ENCODE data around the gene IZUMO1.

Gene IZUMO1

GRCh38 chr19:48746738-48747575 is at the start of gene IZUMO1:
IZUMO1 (minus strand) TSS chr19:48746909; CDS start chr19:48745859, 1,050 bp downstream.
- TF ChIP-seq PPARA (CRISPR knock-in tag; IDR thresholded peaks at IDR 0.05; ENCODE audit: borderline replicate concordance), result no peak
- TF ChIP-seq OSR1 (CRISPR knock-in tag; IDR thresholded peaks at IDR 0.05), result no peak
- TF ChIP-seq ZNF70 (CRISPR knock-in tag; IDR thresholded peaks at IDR 0.05), result no peak
- no peak for TF ChIP-seq ZC3H10 (CRISPR knock-in tag; IDR thresholded peaks at IDR 0.05)
- TF ChIP-seq, protein P1, sequence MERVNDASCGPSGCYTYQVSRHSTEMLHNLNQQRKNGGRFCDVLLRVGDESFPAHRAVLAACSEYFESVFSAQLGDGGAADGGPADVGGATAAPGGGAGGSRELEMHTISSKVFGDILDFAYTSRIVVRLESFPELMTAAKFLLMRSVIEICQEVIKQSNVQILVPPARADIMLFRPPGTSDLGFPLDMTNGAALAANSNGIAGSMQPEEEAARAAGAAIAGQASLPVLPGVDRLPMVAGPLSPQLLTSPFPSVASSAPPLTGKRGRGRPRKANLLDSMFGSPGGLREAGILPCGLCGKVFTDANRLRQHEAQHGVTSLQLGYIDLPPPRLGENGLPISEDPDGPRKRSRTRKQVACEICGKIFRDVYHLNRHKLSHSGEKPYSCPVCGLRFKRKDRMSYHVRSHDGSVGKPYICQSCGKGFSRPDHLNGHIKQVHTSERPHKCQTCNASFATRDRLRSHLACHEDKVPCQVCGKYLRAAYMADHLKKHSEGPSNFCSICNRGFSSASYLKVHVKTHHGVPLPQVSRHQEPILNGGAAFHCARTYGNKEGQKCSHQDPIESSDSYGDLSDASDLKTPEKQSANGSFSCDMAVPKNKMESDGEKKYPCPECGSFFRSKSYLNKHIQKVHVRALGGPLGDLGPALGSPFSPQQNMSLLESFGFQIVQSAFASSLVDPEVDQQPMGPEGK (CRISPR knock-in tag; IDR thresholded peaks at IDR 0.05; ENCODE audit: borderline replicate concordance), result peak; percentile 90; the same call in 1 of the 2 replicates
- ATAC-seq, result peak; percentile 97

GRCh38 chr19:48795685-48796070 is 49.0 kb upstream of the IZUMO1 start:
- 0 out of 3 replicates have a peak, but pooled peaks have one; percentile 2 for ATAC-seq
- TF ChIP-seq ZFP30 (CRISPR knock-in tag; IDR thresholded peaks at IDR 0.05), result no peak
- no peak for TF ChIP-seq TSHZ2 (CRISPR knock-in tag; IDR thresholded peaks at IDR 0.05)
- TF ChIP-seq PPARA (CRISPR knock-in tag; IDR thresholded peaks at IDR 0.05; ENCODE audit: borderline replicate concordance), result no peak
- no peak for TF ChIP-seq ISL1 (CRISPR knock-in tag; IDR thresholded peaks at IDR 0.05)
- TF ChIP-seq ZNF70 (CRISPR knock-in tag; IDR thresholded peaks at IDR 0.05), result no peak
- TF ChIP-seq GLIS3 (CRISPR knock-in tag; IDR thresholded peaks at IDR 0.05), result no peak
- TF ChIP-seq ZFP3 (CRISPR knock-in tag; IDR thresholded peaks at IDR 0.05), result no peak
- TF ChIP-seq, protein P2, sequence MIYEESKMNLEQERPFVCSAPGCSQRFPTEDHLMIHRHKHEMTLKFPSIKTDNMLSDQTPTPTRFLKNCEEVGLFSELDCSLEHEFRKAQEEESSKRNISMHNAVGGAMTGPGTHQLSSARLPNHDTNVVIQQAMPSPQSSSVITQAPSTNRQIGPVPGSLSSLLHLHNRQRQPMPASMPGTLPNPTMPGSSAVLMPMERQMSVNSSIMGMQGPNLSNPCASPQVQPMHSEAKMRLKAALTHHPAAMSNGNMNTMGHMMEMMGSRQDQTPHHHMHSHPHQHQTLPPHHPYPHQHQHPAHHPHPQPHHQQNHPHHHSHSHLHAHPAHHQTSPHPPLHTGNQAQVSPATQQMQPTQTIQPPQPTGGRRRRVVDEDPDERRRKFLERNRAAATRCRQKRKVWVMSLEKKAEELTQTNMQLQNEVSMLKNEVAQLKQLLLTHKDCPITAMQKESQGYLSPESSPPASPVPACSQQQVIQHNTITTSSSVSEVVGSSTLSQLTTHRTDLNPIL (CRISPR knock-in tag; IDR thresholded peaks at IDR 0.05; ENCODE audit: low read depth), result no peak
- no peak for TF ChIP-seq RARB (CRISPR knock-in tag; IDR thresholded peaks at IDR 0.05)
- TF ChIP-seq POU6F1 (CRISPR knock-in tag; IDR thresholded peaks at IDR 0.05; ENCODE audit: borderline replicate concordance, low read depth), result no peak
- no peak for TF ChIP-seq ZNF8 (CRISPR knock-in tag; IDR thresholded peaks at IDR 0.05)
- TF ChIP-seq ZC3H10 (CRISPR knock-in tag; IDR thresholded peaks at IDR 0.05), result no peak
- no peak for TF ChIP-seq BACH2 (CRISPR knock-in tag; IDR thresholded peaks at IDR 0.05; ENCODE audit: borderline replicate concordance)
- TF ChIP-seq CSDC2 (CRISPR knock-in tag; IDR thresholded peaks at IDR 0.05), result no peak

DNA sequence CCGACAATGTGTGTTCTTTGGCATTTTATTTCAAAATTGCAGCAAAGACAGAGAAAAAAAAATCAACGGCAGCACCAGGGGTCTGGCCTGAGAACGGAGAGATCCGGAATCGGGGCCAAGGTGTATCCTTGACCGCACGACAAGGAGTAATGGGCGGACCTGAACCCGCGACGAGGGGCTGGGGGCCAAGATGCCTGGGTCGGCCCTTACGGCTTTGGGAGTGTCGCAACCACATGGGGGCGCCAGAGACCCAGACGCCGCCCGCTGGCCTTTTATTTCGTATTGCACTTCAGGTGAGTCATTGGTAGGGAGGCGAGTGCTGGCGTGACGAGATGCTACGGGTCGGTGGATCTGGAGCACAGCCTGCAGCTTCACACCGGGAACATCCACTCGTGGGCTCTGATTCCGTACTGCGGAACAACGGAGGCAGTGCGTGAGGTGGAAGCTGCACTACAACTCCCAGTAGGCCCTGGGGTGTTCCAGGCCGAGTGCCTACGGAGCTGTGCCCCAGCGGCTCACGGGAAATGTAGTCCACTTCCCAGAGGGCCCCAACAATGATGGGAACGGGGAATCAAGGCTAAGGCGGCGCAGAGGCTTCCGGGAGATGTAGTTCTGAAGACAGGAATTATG is 48.5 kb upstream of the IZUMO1 start:
- peak; percentile 98 for ATAC-seq
- peak; percentile 80; the same call in 1 of the 2 replicates for TF ChIP-seq CSDC2 (CRISPR knock-in tag; IDR thresholded peaks at IDR 0.05)
- TF ChIP-seq, protein P1 (CRISPR knock-in tag; IDR thresholded peaks at IDR 0.05; ENCODE audit: borderline replicate concordance), result no peak
- TF ChIP-seq ZC3H10 (CRISPR knock-in tag; IDR thresholded peaks at IDR 0.05), result no peak
- no peak for TF ChIP-seq ZNF70 (CRISPR knock-in tag; IDR thresholded peaks at IDR 0.05)
- TF ChIP-seq TCF4 (CRISPR knock-in tag; IDR thresholded peaks at IDR 0.05; ENCODE audit: borderline replicate concordance), result no peak
- TF ChIP-seq ZNF565 (CRISPR knock-in tag; conservative IDR thresholded peaks at IDR 0.05; ENCODE audit: low read depth), result no peak; the same call in 1 of the 2 replicates
- TF ChIP-seq TSHZ2 (CRISPR knock-in tag; IDR thresholded peaks at IDR 0.05), result peak; percentile 91
- TF ChIP-seq ZFP3 (CRISPR knock-in tag; IDR thresholded peaks at IDR 0.05), result peak; percentile 63; the same call in 1 of the 2 replicates
- no peak for TF ChIP-seq TOX (CRISPR knock-in tag; IDR thresholded peaks at IDR 0.05; ENCODE audit: borderline replicate concordance)
- no peak for TF ChIP-seq OSR1 (CRISPR knock-in tag; IDR thresholded peaks at IDR 0.05)
- TF ChIP-seq ZFP30 (CRISPR knock-in tag; IDR thresholded peaks at IDR 0.05), result no peak
- TF ChIP-seq POU6F1 (CRISPR knock-in tag; IDR thresholded peaks at IDR 0.05; ENCODE audit: borderline replicate concordance, low read depth), result 0 out of 2 replicates have a peak, but pooled peaks have one; percentile 66

All from SK-N-SH treated with all-trans-retinoic acid at 6 μM for 48 hours (cell line).